Measurements from ENCODE around the gene JARID2.

DNA sequence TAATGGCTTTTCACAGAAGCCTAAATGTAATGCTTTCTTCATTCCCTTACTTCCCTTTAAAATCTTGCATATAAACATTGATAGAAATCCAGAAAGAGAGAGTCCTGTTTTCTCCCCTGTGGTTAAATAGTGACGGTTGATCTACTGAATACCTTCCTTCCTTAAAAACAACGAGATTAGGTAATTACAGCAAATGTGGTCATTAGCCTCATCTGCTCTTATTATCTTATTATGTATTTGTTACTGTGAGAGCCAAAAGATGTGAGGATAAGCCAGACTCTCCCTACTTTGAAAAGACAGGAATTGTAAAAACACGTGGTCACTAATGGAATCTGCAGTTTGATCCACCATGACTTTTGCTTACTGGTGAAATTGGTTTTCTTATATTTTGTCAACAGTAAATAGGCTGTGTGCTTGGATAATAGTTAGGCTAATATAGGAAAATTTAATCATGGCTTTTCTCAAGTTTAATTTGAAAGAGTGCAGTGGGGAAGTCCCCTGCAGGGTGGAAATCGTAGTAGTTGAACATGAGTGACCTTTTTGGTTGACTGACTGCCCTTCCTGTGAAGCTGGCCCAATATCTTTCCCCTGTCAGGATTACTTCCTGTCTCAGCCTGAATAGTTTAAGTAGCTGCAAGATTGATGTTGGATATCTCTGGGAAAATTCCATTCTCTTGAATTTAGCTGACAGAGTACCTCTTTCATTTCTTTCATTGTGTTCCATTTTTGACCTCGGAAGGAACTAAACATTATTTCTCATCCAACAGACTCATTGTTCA lies 62.8 kb downstream of the JARID2 start:
- TF ChIP-seq, protein P1, sequence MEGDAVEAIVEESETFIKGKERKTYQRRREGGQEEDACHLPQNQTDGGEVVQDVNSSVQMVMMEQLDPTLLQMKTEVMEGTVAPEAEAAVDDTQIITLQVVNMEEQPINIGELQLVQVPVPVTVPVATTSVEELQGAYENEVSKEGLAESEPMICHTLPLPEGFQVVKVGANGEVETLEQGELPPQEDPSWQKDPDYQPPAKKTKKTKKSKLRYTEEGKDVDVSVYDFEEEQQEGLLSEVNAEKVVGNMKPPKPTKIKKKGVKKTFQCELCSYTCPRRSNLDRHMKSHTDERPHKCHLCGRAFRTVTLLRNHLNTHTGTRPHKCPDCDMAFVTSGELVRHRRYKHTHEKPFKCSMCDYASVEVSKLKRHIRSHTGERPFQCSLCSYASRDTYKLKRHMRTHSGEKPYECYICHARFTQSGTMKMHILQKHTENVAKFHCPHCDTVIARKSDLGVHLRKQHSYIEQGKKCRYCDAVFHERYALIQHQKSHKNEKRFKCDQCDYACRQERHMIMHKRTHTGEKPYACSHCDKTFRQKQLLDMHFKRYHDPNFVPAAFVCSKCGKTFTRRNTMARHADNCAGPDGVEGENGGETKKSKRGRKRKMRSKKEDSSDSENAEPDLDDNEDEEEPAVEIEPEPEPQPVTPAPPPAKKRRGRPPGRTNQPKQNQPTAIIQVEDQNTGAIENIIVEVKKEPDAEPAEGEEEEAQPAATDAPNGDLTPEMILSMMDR (IDR thresholded peaks at IDR 0.05): no peak
- TF ChIP-seq POLR2A (IDR thresholded peaks at IDR 0.05) (no peak), POLR2AphosphoS5 (IDR thresholded peaks at IDR 0.05) (no peak), EP300 (IDR thresholded peaks at IDR 0.05) (no peak)

Measured in sigmoid colon (tissue), 4 donors.